Ectodermal cell (in vitro differentiated cells): ENCODE data around the gene MIEF2.
A peak's percentile ranks its signal among the peaks of the same experiment; 100 is the strongest.

ENCODE experiments used
- H3K27ac ChIP-seq: 2 replicates; pipeline ENCODE4 v1.7.0; 2013; ENCODE audit warnings: mild to moderate bottlenecking, low read depth, low read length; ENCODE audit not compliant: insufficient read depth, poor library complexity, severe bottlenecking
- H3K27me3 ChIP-seq: 2 replicates; pipeline ENCODE4 v1.7.0; 2013; ENCODE audit warnings: mild to moderate bottlenecking, low read length; ENCODE audit not compliant: insufficient read depth, control insufficient read depth, poor library complexity, severe bottlenecking
- H3K36me3 ChIP-seq: one replicate; pipeline ENCODE4 v1.7.0; 2013; ENCODE audit warnings: low read length; ENCODE audit not compliant: control insufficient read depth, insufficient read depth
- H3K4me1 ChIP-seq: one replicate; pipeline ENCODE4 v1.7.0; 2013; ENCODE audit warnings: low read length; ENCODE audit not compliant: control insufficient read depth, insufficient read depth
- H3K4me3 ChIP-seq: 2 replicates; pipeline ENCODE4 v1.7.0; 2013; ENCODE audit warnings: low read depth, low read length, control low read depth; ENCODE audit not compliant: insufficient read depth
- H3K9me3 ChIP-seq: 2 replicates; pipeline ENCODE4 v1.7.0; 2013; ENCODE audit warnings: mild to moderate bottlenecking, low read length, moderate library complexity; ENCODE audit not compliant: control insufficient read depth
- WGBS, 2 experiments: methylation state at CpG; one replicate each; pipeline ENCODE4 v1.1.7; 2013; ENCODE audit warnings: missing lambda C conversion rate in 2 of 2; 5-methylcytosine and 5-hydroxymethylcytosine counted together

MIEF2 gene

DNA sequence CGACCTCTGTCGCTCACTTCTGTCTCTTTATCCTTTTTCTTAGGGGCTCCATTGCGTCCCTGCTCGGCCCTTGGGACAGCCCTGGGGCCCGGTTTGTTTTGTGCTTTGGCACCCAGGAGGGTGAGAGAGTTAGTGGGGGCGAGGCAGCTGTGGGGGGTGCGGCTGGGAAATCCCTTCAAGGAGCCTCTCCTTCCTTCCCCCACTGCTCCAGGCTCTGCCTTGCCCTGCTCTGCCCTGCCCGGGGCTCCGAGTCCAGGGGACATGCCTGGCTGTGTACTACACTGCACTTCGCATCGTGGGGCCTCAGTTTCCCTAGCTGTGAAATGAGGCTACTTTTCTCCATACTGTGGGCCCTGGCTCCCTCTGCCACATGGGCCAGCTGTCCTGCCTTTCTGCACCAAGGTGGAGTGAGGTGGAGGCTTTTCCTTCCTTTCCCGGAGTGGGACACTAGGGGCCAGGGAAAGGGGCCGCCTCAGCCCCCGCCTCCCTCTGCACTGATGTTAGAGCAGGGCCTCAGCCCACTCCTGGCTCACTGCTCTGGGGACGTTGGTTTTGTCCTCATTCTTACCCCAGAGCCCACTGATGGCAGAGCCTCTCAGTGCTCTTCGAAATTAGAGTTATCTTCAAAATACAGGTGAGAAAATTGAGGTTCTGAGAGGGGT is 34.0 kb upstream of the MIEF2 start:
- H3K9me3 ChIP-seq = no peaks in the 10 kb centered on the region
- 33 to 35% methylated on average over 16 of the region's 16 CpGs for WGBS, 2 experiments

DNA sequence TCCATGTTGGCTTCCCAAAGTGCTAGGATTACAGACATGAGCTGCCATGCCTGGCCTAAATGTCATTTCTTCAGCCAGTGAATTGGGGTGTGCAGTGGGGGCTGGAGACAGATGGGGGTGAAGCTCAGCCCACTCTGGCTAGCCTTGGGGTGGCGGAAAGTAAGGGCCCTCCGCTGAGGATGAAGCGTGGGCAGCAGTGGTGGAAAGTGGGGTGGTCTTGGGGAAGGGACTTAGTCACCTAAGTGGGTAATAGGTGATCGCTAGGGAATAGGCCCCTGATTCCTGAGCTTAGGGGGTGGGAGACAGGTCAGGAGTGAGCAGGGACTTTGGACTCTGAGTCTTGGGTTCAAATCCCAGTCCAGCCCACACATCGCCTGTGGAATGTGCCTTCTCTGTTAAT is 32.8 kb upstream of the MIEF2 start:
- Histone ChIP-seq H3K4me1 (peaks cover 69% of the 10 kb centered on the region), H3K9me3 (no peaks in the 10 kb centered on the region), H3K27me3 (no peaks in the 10 kb centered on the region), H3K36me3 (peaks cover 6% of the 10 kb centered on the region), H3K4me3 (no peak overlapping the region), H3K27ac (no peak overlapping the region)
- WGBS, 2 experiments = 96 to 97% methylated on average over 5 of the region's 5 CpGs

More for the DNA sequence above, 34.0 kb upstream of the MIEF2 start:
- H3K4me1 ChIP-seq = peaks cover 57% of the 10 kb centered on the region
- peak overlapping the region; percentile 85 for H3K4me3 ChIP-seq
- no peaks in the 10 kb centered on the region for H3K36me3 ChIP-seq
- H3K27ac ChIP-seq = no peak overlapping the region
- H3K27me3 ChIP-seq = no peaks in the 10 kb centered on the region

DNA sequence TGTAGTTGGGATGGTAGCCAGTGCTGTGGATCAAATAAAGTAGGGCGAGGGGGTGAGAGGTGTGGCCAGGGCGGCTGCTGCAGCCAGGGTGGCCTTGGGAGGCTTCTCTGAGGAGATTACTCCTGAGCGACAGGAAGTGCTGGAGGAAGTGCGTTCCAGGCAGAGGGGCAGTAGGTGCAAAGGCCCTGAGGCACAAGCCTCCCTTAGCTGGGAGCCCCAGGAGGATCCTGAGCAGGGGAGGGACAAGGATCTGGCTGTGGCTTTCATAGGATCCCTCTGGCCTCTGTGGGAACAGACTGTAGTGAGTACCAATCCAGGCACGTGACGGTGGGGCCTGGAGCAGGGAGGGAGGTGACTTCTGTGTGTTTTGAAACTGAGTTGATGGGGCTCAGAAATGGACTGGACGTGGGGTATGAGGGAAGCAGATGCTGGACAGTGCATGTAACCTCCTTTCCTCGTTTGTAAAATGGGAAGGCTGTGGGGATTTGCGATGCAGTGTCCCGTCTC is 32.2 kb upstream of the MIEF2 start:
- Histone ChIP-seq H3K9me3 (no peaks in the 10 kb centered on the region), H3K36me3 (peaks cover 9% of the 10 kb centered on the region), H3K27ac (no peak overlapping the region), H3K4me1 (peaks cover 67% of the 10 kb centered on the region), H3K27me3 (no peaks in the 10 kb centered on the region), H3K4me3 (no peak overlapping the region)
- 91 to 93% methylated on average over 10 of the region's 10 CpGs for WGBS, 2 experiments

DNA sequence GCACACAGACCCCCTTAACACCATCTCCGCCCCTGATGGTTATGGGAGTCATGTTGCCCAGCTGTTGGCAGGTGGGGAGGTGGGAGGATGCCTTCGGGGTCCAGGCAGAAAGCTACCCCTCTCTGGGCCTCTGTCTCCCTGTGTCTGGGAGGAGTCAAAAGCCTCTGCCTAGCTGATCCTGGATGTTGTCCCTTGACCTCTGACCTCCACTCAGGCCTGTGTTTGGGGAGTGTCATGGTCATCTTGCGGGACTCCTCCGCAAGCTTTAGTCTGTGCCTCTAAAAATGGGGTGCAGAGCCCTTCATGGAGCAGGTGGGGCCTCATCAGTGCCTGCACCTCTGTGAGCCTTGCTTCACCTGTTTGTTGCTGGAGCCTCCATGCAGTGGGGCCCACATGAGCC is 31.2 kb upstream of the MIEF2 start:
- no peak overlapping the region for H3K4me3 ChIP-seq
- H3K27me3 ChIP-seq = no peaks in the 10 kb centered on the region
- no peak overlapping the region for H3K27ac ChIP-seq
- peaks cover 20% of the 10 kb centered on the region for H3K36me3 ChIP-seq
- peaks cover 57% of the 10 kb centered on the region for H3K4me1 ChIP-seq
- 89 to 94% methylated on average over 4 of the region's 4 CpGs for WGBS, 2 experiments
- no peaks in the 10 kb centered on the region for H3K9me3 ChIP-seq

DNA sequence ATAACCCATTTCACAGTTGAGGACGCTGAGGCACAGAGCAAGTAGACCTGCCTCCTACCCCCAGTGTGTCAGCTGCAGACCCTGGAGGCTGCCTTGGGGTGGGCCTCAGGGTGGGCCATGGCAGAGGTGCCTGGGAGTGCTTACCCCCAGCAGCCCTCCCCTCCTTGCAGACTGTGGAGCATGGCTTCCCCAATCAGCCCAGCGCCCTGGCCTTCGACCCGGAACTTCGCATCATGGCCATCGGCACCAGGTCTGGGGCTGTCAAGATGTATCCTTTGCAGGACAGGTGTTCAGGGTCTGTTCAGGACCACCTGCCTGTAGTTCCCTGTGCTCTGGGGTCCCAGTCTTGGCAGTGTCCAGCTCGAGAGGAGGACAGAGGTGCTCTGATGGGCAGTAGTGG is 30.7 kb upstream of the MIEF2 start:
- no peak overlapping the region for H3K27ac ChIP-seq
- no peaks in the 10 kb centered on the region for H3K9me3 ChIP-seq
- peaks cover 53% of the 10 kb centered on the region for H3K4me1 ChIP-seq
- H3K4me3 ChIP-seq = no peak overlapping the region
- peaks cover 24% of the 10 kb centered on the region for H3K36me3 ChIP-seq
- 88 to 94% methylated on average over 7 of the region's 7 CpGs for WGBS, 2 experiments
- no peaks in the 10 kb centered on the region for H3K27me3 ChIP-seq

DNA sequence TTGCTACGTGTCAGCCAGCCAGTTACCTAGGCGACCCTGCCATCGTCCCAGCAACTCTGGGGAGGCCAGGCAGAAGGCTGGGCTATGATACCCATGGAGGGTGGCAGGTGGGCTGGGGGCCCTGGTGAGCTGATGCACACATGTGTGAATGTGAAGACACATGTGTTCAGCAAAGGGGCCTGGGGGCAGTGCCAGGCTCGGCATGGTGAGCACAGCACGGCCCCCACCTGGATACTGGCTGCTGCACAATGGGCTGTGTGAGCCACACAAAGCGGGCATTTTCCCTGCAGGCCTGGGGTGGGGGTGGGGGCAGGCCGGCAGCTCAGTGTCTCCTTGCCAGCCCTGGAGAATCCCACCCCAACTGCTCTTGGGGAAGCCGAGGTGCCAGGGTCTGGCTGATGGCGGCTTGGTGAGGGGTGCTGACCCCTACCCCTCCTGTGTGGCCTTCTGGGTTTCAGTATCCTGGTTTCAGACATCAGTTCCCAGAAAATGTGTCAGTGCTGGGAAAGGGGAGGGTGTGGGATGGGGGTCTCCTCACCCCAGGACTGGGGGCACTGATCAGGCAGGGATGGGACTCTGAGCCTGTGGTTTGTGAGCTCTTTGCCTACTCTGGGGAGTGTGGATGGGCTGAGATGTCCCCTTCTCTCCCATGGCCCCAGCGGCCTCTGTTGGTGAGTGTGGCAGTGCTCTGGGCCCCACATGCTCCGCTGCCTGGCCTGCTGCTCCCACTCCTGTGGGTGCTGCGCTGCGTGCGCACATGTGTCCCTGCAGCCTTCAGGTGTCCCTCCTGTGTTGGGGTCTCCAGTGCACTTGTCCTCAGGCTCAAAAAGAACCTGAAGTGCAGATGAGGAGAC is 29.9 kb upstream of the MIEF2 start:
- Histone ChIP-seq H3K4me3 (peak overlapping the region; percentile 3), H3K27me3 (no peaks in the 10 kb centered on the region), H3K9me3 (no peaks in the 10 kb centered on the region), H3K4me1 (peaks cover 53% of the 10 kb centered on the region), H3K36me3 (peaks cover 32% of the 10 kb centered on the region), H3K27ac (peak overlapping the region; percentile 82)
- WGBS, 2 experiments = 76 to 77% methylated on average over 14 of the region's 14 CpGs

DNA sequence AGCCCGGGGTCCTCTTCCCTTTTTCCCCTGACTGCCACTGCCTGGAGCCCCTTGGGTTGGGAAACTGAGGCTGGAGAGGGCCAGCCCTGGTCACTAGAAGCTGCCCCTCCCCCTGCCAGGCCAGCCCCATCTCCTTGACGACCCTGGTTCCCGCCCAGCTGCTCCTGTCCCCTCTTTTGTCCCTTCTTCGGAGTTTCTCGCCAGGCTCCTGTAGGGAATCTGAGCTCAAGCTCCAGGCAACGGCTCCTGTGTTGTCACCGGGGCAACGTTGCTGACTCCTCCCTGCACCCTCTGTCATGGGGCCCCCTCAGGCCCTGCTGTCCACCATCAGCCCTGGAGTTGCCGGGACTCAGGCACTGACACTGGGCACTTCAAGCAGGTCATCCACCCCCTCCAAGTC is 29.3 kb upstream of the MIEF2 start:
- Histone ChIP-seq H3K36me3 (peaks cover 33% of the 10 kb centered on the region), H3K27ac (peak overlapping the region; percentile 82), H3K27me3 (no peaks in the 10 kb centered on the region), H3K9me3 (no peaks in the 10 kb centered on the region), H3K4me1 (peaks cover 53% of the 10 kb centered on the region), H3K4me3 (no peak overlapping the region)
- WGBS, 2 experiments = 17 to 18% methylated on average over 9 of the region's 9 CpGs

DNA sequence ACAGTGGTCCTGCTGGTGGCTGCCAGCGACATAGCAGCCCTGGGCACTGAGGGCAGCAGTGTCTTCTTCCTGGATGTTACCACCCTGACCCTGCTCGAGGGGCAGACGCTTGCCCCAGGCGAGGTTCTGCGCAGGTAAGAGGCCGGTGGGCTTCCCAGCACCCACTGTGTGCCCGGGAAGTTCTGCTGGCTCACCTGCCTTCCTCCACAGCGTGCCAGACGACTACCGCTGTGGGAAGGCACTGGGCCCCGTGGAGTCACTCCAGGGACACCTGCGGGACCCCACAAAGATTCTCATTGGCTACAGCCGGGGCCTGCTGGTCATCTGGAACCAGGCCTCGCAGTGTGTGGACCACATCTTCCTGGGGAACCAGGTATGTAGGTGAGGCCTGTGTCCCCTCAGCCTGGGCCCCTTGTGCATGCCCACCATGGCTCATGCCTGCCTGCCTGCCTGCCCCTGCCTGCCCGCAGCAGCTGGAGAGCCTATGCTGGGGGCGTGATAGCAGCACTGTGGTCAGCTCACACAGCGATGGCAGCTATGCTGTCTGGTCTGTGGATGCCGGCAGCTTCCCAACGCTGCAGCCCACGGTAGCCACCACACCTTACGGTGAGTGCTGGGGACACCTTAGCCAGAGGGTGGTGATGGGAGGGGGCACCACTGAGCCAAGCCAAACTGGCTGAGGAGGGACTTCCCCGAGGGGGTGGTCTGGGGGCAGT is 26.5 kb upstream of the MIEF2 start:
- Histone ChIP-seq H3K27me3 (no peaks in the 10 kb centered on the region), H3K36me3 (peaks cover 57% of the 10 kb centered on the region), H3K4me3 (no peak overlapping the region), H3K4me1 (peaks cover 36% of the 10 kb centered on the region), H3K27ac (no peak overlapping the region), H3K9me3 (no peaks in the 10 kb centered on the region)
- 95 to 96% methylated on average over 22 of the region's 22 CpGs for WGBS, 2 experiments

DNA sequence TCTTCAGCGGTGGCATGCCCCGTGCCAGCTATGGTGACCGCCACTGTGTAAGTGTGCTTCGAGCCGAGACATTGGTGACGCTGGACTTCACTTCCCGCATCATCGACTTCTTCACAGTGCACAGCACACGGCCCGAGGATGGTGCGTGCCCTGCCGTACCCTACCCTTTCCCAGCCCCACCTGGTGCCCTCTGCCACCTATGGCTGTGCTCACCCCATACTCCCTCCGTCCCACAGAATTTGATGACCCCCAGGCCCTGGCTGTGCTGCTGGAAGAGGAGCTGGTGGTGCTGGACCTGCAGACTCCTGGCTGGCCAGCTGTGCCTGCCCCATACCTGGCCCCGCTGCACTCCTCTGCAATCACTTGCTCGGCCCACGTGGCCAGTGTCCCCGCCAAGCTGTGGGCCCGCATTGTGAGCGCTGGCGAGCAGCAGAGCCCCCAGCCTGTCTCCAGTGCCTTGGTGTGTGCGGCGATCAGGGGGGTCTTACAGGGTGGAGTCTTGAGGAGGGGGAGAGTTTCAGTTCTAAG is 25.5 kb upstream of the MIEF2 start:
- H3K36me3 ChIP-seq = peaks cover 57% of the 10 kb centered on the region
- H3K4me3 ChIP-seq = no peak overlapping the region
- H3K9me3 ChIP-seq = no peaks in the 10 kb centered on the region
- no peaks in the 10 kb centered on the region for H3K27me3 ChIP-seq
- WGBS, 2 experiments = 96% methylated on average over 22 of the region's 22 CpGs
- H3K27ac ChIP-seq = no peak overlapping the region
- H3K4me1 ChIP-seq = peaks cover 26% of the 10 kb centered on the region
